GM21786 (cell line): Measurements from ENCODE around the gene SAFB.

Source experiments
- ATAC-seq: cut with Tn5 transposase; IDR thresholded peaks from one replicate; pipeline ENCODE4 v1.9.1; 2021; ENCODE audit not compliant: unreplicated experiment

The SAFB gene

GRCh38 chr19:5624741-5625278, 1.9 kb downstream of the SAFB start:
- ATAC-seq: no peak

- ATAC-seq: no peak
These were observed 2.8 kb downstream of the SAFB start for GRCh38 chr19:5625641-5626040.

GRCh38 chr19:5627395-5627904, 4.6 kb downstream of the SAFB start:
- no peak for ATAC-seq

GRCh38 chr19:5628461-5628860, 5.6 kb downstream of the SAFB start:
- no peak for ATAC-seq

DNA sequence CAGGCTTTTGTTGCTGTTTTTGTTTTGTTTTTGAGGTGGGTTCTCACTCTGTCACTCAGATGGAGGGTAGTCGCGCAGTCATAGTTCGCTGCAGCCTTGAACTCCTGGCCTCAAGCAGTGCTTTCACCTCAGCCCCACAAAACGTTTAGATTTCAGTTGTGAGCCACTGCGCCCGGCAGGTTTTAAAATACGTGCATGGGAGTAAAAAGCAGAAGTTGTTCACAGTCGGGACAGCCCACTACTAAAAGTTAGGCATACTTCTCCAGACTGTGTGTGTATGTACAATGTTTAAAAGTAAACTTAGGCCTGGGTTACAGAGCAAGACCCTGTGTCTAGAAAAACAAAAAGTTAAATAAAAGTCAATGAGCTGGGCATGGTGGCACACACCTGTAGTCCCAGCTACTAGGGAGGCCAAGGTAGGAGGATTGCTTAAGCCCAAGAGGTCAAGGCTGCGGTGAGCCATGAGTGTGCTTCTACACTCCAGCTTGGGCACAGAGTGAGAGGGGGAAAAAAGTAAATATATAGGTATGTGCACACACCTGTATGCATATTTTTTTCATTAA, 6.1 kb downstream of the SAFB start:
- ATAC-seq: no peak

GRCh38 chr19:5631567-5632240, 8.8 kb downstream of the SAFB start:
- no peak for ATAC-seq

DNA sequence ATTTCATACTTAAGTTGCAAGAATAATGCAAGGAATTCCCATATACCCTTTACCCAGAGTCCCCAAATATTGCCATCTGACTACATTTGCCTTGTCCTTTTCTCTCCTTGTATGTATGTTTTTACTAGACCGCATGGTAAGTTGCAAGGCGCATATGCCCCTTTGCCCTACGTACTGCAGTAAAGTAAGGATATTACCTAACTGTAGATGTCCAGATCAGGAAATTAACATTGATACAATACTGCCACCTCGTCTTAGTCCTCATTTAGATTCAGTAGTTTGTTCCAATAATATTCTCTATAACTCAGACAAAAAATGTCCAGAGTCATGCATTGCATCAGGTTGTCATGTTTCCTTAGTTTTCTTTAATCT, 9.3 kb downstream of the SAFB start:
- ATAC-seq: no peak

- no peak for ATAC-seq
These were observed 9.8 kb downstream of the SAFB start for GRCh38 chr19:5632657-5633056.

- ATAC-seq: no peak
These were observed 12.5 kb downstream of the SAFB start for GRCh38 chr19:5635427-5635826.

GRCh38 chr19:5637971-5638370, 15.1 kb downstream of the SAFB start:
- no peak for ATAC-seq

DNA sequence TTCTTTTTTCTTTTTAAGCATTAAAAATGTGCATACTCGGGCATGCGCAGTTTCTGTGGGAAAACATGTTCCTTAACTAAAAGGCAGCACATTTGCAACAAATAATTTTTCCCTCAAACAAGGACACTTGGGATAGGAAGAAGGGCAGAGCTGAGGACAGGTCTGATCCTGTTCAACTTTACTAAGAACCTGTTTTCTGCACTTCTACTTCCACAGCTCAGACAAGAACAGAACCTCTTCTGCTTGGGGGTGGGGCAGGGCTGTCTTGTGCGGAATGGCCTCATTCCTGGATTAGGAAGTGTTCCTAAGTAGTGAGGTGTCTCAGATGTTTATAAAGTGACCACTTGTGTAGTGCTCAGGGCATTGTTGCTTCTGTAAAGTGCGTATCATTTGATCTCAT, 18.3 kb downstream of the SAFB start:
- ATAC-seq: no peak

GRCh38 chr19:5642204-5642603, 19.3 kb downstream of the SAFB start:
- no peak for ATAC-seq

- ATAC-seq: no peak
These were observed 20.2 kb downstream of the SAFB start for GRCh38 chr19:5643060-5643459.

- no peak for ATAC-seq
These were observed 21.2 kb downstream of the SAFB start for GRCh38 chr19:5644037-5644436.

GRCh38 chr19:5645409-5645808, 22.5 kb downstream of the SAFB start:
- ATAC-seq: no peak

DNA sequence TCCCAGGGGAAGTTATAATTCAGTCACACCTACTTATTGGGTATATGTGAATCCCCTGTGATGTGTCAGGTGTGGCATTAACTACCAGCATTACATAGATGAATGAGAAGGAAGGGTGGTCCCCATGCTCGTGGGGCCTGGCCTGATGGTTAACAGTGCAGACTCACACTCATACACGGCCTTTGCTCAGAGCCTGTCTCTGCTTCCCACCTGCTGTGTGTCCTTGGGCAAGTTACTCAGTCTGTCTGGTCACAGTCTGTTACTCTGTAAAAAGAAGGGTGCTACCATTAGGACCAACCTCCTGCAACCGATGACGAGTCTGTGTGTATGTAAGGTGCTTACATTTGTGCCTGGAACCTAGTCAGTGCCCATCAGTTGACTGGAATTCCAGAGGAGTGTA, 23.8 kb downstream of the SAFB start:
- ATAC-seq: no peak

GRCh38 chr19:5648464-5648863, 25.6 kb downstream of the SAFB start:
- no peak for ATAC-seq

GRCh38 chr19:5651361-5651760, 28.5 kb downstream of the SAFB start:
- no peak for ATAC-seq

DNA sequence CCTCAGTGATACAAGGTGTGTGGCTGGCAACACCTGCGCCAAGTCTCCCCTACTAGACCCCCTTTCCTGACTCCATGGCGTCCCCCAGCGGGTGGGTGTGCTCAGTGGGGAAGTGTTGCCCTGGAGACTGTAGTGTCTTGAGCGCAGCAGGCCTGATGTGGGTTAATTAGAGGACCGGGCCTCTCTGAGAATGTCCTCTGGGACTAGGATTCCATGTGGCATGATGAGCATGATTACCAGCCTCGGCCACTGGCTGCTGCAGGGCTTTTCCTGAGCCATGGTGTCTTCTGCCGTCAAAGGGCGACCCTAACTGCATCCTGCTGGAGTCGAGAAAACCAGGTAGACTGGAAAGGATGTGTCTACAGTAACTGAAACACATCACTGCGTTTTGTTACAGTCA, 29.4 kb downstream of the SAFB start:
- ATAC-seq: no peak

DNA sequence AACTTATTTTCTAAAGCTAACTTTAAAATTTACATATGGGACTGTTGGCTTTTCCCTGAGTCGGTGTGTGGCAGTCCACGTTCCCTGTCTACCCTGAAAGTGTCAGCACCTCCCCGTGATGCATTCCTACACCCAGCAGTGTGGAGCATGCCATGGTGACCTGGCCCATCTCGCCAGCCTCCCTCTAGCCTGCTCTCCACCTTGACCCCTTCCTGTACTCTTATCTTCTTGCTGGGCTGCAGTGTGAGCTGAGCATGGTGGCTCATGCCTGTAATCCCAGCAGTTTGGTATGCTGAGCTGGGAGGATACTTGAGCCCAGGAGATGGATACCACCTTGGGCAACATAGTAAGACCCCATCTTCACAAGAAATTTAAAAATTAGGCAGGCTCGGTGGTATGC, 32.0 kb downstream of the SAFB start:
- ATAC-seq: no peak

GRCh38 chr19:5655412-5655811, 32.5 kb downstream of the SAFB start:
- ATAC-seq: no peak

- no peak for ATAC-seq
These were observed 38.6 kb downstream of the SAFB start for GRCh38 chr19:5661483-5661882.

GRCh38 chr19:5663904-5664303, 41.0 kb downstream of the SAFB start:
- no peak for ATAC-seq
